Cerebellar cortex (tissue), 1 donor: ENCODE data around the gene HMGB3.
"Not testable (repeated sequence)": the region's sequence is repeated elsewhere in the genome, so short reads cannot be mapped to it uniquely, and the experiment has no call there.

Experiments used
- DNase-seq: peaks from one replicate; pipeline ENCODE4 v3.0.0-alpha.2; 2015; ENCODE audit warnings: low spot score

HMGB3 gene

GRCh38 chrX:150977411-150978162 lies 5.5 kb upstream of the HMGB3 start:
- no peak for DNase-seq

- no peak for DNase-seq
Measured at GRCh38 chrX:150980186-150980585, 2.9 kb upstream of the HMGB3 start.

- no peak for DNase-seq
Measured at GRCh38 chrX:150980711-150981110, 2.4 kb upstream of the HMGB3 start.

- peak; percentile 11 for DNase-seq
Measured at GRCh38 chrX:150982235-150982787, 824 bp upstream of the HMGB3 start.

- DNase-seq, result no peak
Measured at GRCh38 chrX:150983521-150984168, 510 bp downstream of the HMGB3 start.

GRCh38 chrX:150984169-150984824 lies 1.2 kb downstream of the HMGB3 start:
- DNase-seq, result no peak

GRCh38 chrX:150987687-150988086 lies 4.6 kb downstream of the HMGB3 start:
- not testable (repeated sequence) for DNase-seq

GRCh38 chrX:150989420-150989819 lies 6.3 kb downstream of the HMGB3 start:
- no peak for DNase-seq

- no peak for DNase-seq
Measured at GRCh38 chrX:150990910-150991309, 7.8 kb downstream of the HMGB3 start.

- no peak for DNase-seq
Measured at GRCh38 chrX:151000861-151001331, 17.8 kb downstream of the HMGB3 start.

GRCh38 chrX:151004085-151004484 lies 20.9 kb downstream of the HMGB3 start:
- DNase-seq, result peak; percentile 5

GRCh38 chrX:151006410-151007109 lies 23.4 kb downstream of the HMGB3 start:
- no peak for DNase-seq

GRCh38 chrX:151009582-151009981 lies 26.4 kb downstream of the HMGB3 start:
- DNase-seq, result no peak

- DNase-seq, result no peak
Measured at GRCh38 chrX:151013164-151013743, 30.1 kb downstream of the HMGB3 start.

- DNase-seq, result no peak
Measured at GRCh38 chrX:151015684-151016083, 32.5 kb downstream of the HMGB3 start.

GRCh38 chrX:151019856-151020255 lies 36.7 kb downstream of the HMGB3 start:
- no peak for DNase-seq

GRCh38 chrX:151030845-151031244 lies 47.7 kb downstream of the HMGB3 start:
- DNase-seq, result no peak

- DNase-seq, result no peak
Measured at GRCh38 chrX:151031391-151031975, 48.3 kb downstream of the HMGB3 start.

GRCh38 chrX:151039351-151039750 lies 56.2 kb downstream of the HMGB3 start:
- no peak for DNase-seq
